ENCODE data around the gene HOXC6. TPM values are rescaled to one million over a fixed set of nuclear protein-coding genes. Genes with fewer than 3 reads are reported as not detected.

Gene HOXC6
- under 1 TPM in 4 of 10 donors, not detected in 6; 0.13 to 0.36 (median 0.18) TPM for total RNA-seq
- under 1 TPM; 0.03 to 0.29 TPM for polyA plus RNA-seq
- long read RNA-seq, donor 1: 0 reads
- long read RNA-seq, donor 2: 0 reads
- long read RNA-seq, donor 3: 0 reads

DNA sequence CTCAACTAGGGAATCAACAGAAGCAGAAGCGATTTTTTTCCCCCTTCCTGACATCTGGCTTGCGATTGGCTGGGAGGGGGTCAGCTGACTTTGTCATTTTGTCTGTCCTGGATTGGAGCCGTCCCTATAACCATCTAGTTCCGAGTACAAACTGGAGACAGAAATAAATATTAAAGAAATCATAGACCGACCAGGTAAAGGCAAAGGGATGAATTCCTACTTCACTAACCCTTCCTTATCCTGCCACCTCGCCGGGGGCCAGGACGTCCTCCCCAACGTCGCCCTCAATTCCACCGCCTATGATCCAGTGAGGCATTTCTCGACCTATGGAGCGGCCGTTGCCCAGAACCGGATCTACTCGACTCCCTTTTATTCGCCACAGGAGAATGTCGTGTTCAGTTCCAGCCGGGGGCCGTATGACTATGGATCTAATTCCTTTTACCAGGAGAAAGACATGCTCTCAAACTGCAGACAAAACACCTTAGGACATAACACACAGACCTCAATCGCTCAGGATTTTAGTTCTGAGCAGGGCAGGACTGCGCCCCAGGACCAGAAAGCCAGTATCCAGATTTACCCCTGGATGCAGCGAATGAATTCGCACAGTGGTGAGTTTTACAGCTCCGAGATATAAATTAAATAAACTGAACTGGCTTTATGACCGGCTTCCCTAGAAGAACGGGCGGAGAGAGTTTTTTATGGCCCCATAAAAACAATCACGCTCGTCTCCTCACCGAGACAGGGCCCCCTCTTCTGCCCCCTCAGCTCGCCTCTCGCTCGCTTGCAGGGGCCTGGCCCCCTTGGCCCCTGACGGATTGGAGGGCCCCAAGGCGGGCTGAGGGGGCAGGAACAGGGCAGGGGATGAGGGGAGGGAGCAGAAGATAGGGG is at the start of gene HOXC6:
TSS of gene HOXC6 (plus strand) at position 127 of the 888 bp plus-strand sequence. CDS start at position 209, 82 bp downstream.
- Histone ChIP-seq H3K4me3 (peak within 1 kb of the TSS in 2 of 10 donors; percentile 10 to 12), H3K36me3 (no peaks in the 10 kb centered on the region), H3K4me1 (peaks cover 1 to 23% (median 5%) of the 10 kb centered on the region in 9 donors), H3K9me3 (peaks cover 0 to 6% (median 0%) of the 10 kb centered on the region in 11 donors), H3K27me3 (peaks cover 66 to 100% (median 100%) of the 10 kb centered on the region in 7 donors), H3K27ac (no peak within 1 kb of the TSS)
- TF ChIP-seq, protein P1, sequence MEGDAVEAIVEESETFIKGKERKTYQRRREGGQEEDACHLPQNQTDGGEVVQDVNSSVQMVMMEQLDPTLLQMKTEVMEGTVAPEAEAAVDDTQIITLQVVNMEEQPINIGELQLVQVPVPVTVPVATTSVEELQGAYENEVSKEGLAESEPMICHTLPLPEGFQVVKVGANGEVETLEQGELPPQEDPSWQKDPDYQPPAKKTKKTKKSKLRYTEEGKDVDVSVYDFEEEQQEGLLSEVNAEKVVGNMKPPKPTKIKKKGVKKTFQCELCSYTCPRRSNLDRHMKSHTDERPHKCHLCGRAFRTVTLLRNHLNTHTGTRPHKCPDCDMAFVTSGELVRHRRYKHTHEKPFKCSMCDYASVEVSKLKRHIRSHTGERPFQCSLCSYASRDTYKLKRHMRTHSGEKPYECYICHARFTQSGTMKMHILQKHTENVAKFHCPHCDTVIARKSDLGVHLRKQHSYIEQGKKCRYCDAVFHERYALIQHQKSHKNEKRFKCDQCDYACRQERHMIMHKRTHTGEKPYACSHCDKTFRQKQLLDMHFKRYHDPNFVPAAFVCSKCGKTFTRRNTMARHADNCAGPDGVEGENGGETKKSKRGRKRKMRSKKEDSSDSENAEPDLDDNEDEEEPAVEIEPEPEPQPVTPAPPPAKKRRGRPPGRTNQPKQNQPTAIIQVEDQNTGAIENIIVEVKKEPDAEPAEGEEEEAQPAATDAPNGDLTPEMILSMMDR (IDR thresholded peaks at IDR 0.05): no peak
- intact Hi-C loops (cut with DNase I): no loop called here
- ATAC-seq: no peak
- no peak for DNase-seq
- WGBS, 2 donors: 8% methylated on average over 36 of the region's 36 CpGs

DNA sequence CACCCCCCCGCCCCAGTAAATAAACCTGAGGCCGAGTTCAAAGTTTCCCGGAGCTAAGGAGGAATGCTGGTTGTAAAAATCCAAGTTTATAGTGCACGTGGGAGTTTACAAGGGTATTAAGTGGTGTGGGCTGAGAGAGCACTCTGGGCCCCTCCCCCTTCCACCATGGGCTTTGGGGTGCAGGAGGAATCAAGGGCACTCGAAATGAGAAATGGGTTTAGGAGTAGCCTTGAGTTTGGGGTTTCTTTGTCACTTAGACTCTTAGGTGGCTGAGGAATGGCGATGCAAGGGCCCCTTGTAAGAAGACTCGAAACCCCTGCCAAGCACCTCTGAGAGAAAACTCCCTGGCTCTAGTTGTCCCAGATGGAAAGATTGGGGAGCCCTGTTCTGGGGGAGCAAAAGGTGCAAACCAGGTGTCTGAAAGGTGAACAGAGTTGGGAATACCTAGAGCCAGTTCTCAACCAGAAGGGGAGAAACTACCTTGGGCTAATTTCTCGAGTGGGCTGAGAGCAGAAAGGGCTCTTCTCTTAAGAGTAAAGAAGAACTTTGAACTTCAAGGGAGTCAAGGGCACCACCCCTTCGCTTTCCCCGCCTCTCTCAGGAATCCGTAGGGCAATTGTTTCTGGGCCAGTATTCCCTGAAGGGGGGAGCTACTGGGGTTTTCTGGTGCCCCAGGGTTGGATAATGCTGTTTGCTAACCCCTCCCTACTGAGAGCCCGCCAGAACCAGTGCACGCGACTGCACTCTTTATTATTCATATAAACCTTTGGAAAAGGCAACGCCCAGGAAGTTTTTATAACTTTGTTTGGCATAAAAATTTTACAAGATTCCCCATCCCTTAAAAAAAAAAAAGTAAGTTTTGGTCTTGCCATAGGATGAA is 49.5 kb upstream of the HOXC6 start:
- H3K27ac ChIP-seq: no peak overlapping the region
- TF ChIP-seq, protein P1 (IDR thresholded peaks at IDR 0.05): no peak
- WGBS, 2 donors: 6 to 13% methylated on average over 15 of the region's 15 CpGs
- H3K4me3 ChIP-seq: no peak overlapping the region
- DNase-seq (no peak), ATAC-seq (no peak)
- H3K9me3 ChIP-seq: no peaks in the 10 kb centered on the region
- H3K36me3 ChIP-seq: no peaks in the 10 kb centered on the region
- intact Hi-C loops (cut with DNase I): no loop called here
- H3K4me1 ChIP-seq: peaks cover 2 to 23% (median 15%) of the 10 kb centered on the region in 9 donors
- peaks cover 62 to 100% (median 98%) of the 10 kb centered on the region in 7 donors for H3K27me3 ChIP-seq

DNA sequence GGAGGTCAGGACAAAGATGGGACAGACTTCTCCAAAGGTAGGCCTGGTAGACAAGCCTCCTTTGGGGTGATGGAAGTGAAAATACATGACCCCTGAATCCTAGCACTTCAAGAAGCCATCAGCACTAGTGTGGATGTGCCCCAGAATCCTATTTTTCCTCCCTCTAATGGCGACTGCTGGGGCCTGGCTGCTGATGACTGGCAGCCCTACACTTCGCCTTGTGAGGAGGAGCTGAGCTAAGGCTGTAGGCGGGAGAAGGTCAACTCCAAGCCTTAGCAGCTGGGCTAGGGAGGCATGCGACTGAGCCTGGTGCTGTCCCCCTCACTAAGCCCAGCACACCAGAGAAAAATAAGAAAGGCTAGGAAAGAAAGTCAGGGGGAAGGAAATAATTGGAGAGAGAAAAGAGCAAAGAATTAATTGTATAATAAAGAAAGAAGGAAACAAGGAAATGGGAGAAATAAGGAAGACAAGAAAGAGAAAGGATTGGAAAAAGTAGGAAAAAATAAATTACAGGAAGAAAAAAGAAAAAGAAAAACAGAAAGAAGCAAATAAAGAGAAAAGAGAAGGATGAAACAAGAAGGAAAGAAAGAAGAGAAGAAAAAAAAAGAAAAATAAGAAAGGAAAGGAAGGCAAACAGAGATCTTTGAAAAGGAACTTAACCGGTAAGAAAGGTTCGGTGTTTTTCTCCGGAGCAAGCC is 48.0 kb upstream of the HOXC6 start:
- intact Hi-C loops (cut with DNase I): no loop called here
- no peak overlapping the region for H3K27ac ChIP-seq
- peaks cover 53 to 100% (median 98%) of the 10 kb centered on the region in 7 donors for H3K27me3 ChIP-seq

More for the DNA sequence above, 48.0 kb upstream of the HOXC6 start:
- TF ChIP-seq, protein P1 (IDR thresholded peaks at IDR 0.05): no peak
- DNase-seq (no peak), ATAC-seq (no peak)
- WGBS, 2 donors: 13 to 15% methylated on average over 7 of the region's 7 CpGs
- no peak overlapping the region for H3K4me3 ChIP-seq
- H3K36me3 ChIP-seq: no peaks in the 10 kb centered on the region
- peaks cover 2 to 17% (median 7%) of the 10 kb centered on the region in 9 donors for H3K4me1 ChIP-seq
- no peaks in the 10 kb centered on the region for H3K9me3 ChIP-seq
